Measurements from ENCODE around the gene SERP2. TPM values are rescaled to one million over a fixed set of nuclear protein-coding genes. Genes with fewer than 3 reads are reported as not detected.

SERP2 gene
- total RNA-seq, 1 experiment from 2014 or later: not detected

GRCh38 chr13:44394658-44395057 is 21.0 kb downstream of the SERP2 start:
- Histone ChIP-seq H3K79me2 (ENCODE audit: insufficient read depth, low read length) (no peaks in the 10 kb centered on the region), H3K4me3 (replicated peaks in 1 of 2; ENCODE audit: low read depth in 1 of 2, low read length in 2 of 2) (no peak overlapping the region), H3K36me3 (ENCODE audit: control insufficient read depth in 1 of 2, insufficient read depth in 2 of 2, low read length in 2 of 2) (no peaks in the 10 kb centered on the region), H3K9me2 (ENCODE audit: insufficient read depth) (no peaks in the 10 kb centered on the region), H3K4me2 (ENCODE audit: low read length) (no peak overlapping the region), H2AFZ (ENCODE audit: low read depth, low read length, poor library complexity, severe bottlenecking) (no peak overlapping the region), H4K20me1 (ENCODE audit: insufficient read depth) (no peaks in the 10 kb centered on the region), H3K27me3 (ENCODE audit: insufficient read depth, low read length) (no peaks in the 10 kb centered on the region), H3K27ac (ENCODE audit: low read depth, low read length) (no peak overlapping the region), H3K4me1 (ENCODE audit: control insufficient read depth in 1 of 2, insufficient read depth in 2 of 2, low read length in 2 of 2) (peaks cover 0 to 3% of the 10 kb centered on the region in 2 experiments; a peak in 1 of 4 replicates), H3K9me3 (ENCODE audit: control insufficient read depth in 1 of 2, insufficient read depth in 1 of 2, low read depth in 1 of 2, low read length in 2 of 2) (no peaks in the 10 kb centered on the region), H3K9ac (ENCODE audit: low read length) (no peak overlapping the region)
- CTCF ChIA-PET: no interaction called here
- BruUV-seq (replicated peaks): no TSS peak
- DNase-seq (ENCODE audit: low read depth, low spot score) (no peak), ATAC-seq (no peak)
- intact Hi-C loops (cut with micrococcal nuclease): no loop called here
- POLR2A ChIA-PET: no interaction called here
- TF ChIP-seq ELF1 (IDR thresholded peaks at IDR 0.05; ENCODE audit: borderline replicate concordance, low read depth) (no peak), REST (IDR thresholded peaks at IDR 0.05; ENCODE audit: low read depth) (no peak), ATF3 (IDR thresholded peaks at IDR 0.05) (no peak), ZFX (IDR thresholded peaks at IDR 0.05) (no peak), EZH2 (IDR thresholded peaks at IDR 0.05) (no peak), CBX3 (IDR thresholded peaks at IDR 0.05; ENCODE audit: low read depth) (no peak), EGR1 (IDR thresholded peaks at IDR 0.05; ENCODE audit: low read depth) (no peak), CTCF (IDR thresholded peaks at IDR 0.05 in 2 of 3, conservative IDR thresholded peaks at IDR 0.05 in 1 of 3; ENCODE audit: borderline replicate concordance in 1 of 3, insufficient read depth in 1 of 3, low read depth in 2 of 3, low read length in 2 of 3) (no peak), ZBTB33 (IDR thresholded peaks at IDR 0.05; ENCODE audit: extremely low read depth, insufficient replicate concordance, low read length) (no peak), POLR2A (IDR thresholded peaks at IDR 0.05; ENCODE audit: borderline replicate concordance, extremely low read depth, insufficient read depth, insufficient read length) (no peak), EZH2phosphoT487 (IDR thresholded peaks at IDR 0.05; ENCODE audit: borderline replicate concordance) (no peak), FOSL1 (IDR thresholded peaks at IDR 0.05; ENCODE audit: low read depth) (no peak), POLR2AphosphoS5 (IDR thresholded peaks at IDR 0.05; ENCODE audit: low read depth, low read length) (no peak), YY1 (IDR thresholded peaks at IDR 0.05; ENCODE audit: extremely low read depth, insufficient replicate concordance, low read depth, low read length) (no peak)
- RAD21 ChIA-PET (ENCODE audit: low non-redundant PET in 1 of 2, low total read pairs in 2 of 2, uncharacterized antibody in 2 of 2, unreplicated experiment in 2 of 2): no interaction called here

All from HCT116 (cell line).